K562 treated with DMSO at 1 percent for 4 hours (cell line): ENCODE results near the gene IPO11. TPM values are rescaled to one million over a fixed set of nuclear protein-coding genes. Genes with fewer than 3 reads are reported as not detected.

Experiments
- total RNA-seq: library from RNA; unstranded; fragments of 300-600 nt; gene quantifications from 2 replicates; pipeline ENCODE4 v1.2.3, GENCODE V29; 2022; ENCODE audit not compliant: insufficient read depth

IPO11 gene
- total RNA-seq = 20.5 and 22.7 TPM in 2 replicates

DNA sequence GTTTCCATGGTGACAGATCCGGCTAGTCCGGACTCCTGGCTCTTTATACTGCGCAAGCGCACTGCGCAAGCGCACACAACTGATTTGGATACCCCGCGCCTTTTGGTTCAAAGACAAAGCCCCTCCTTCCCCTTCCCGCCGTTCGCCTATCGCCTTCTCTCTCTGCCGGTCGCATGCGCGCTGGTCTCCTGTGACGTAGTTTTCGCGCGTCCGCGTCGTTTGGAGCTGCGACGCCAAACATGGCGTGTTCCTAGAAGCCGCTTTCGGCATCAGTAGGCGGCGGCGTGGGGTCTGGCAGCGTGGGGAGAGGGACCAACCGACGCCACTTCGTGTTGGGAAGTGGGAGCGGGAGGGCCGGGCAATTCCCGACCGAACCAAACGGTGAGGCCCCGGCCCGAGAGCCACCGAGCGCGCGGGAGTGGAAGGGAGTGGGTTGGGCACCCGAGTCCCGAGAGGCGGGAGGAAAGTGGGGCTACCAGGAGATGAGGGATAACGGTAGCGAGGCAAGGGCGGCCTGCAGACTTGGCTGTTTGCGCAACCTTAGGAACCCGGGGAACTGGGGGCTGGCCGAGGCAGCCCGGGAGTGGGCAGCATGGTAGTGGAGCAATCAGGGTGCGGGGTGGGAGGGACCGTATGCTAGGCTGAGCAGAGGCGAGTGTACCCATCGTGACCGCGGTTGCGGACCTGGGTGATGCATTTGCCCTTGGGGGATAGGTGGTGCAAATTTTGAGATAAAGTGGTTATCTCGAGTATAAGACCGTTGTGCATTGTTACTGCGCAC is at the start of gene IPO11:
TSS of gene IPO11 (plus strand) at position 215 of the 781 bp plus-strand sequence. CDS start 24,517 bp downstream, outside the sequence.

DNA sequence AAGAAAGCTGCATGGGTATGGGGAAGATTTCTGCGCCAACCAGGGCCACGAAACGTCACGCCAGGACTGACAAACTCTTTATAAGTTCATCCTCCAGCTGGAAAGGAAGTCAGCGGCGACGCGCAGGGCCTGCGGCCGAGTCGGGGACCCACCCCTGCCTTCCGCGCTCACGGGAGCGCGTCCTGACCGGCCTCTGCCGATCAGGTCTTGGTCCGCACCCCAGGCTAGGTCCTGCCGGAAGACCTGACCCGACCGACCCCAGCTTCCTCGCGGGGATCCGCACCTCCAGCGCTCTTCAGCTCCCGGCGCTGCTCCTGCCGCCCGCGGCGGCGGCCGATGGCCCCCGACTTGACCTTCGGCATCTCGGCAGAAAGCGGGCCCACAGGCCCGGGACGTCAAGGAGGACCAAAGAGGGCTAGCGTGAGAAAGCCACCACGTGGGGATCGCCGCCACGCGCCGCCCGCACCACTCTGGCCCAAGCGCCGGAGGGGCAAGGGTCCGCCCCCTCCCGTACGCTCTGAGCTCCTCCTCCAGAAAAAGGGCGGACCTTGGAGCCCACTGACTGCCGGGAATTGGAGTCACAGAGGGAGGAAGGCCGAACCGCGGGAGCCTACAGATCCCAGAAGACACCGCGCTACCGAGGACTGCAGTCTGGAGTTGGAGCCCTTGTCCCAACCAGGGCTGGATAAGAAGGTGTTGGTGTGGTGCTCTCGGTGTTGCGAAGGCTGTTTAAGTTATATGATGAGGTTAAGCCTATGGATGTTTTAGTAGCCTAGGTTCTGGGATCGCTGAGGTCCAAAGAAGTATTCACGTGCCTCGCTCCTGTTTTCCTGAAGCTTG is 8.9 kb upstream of the IPO11 start, which contains the start of gene DIMT1:
TSS of gene DIMT1 (minus strand) at position 495 of the 840 bp plus-strand sequence. CDS start at position 362, 133 bp downstream.

DNA sequence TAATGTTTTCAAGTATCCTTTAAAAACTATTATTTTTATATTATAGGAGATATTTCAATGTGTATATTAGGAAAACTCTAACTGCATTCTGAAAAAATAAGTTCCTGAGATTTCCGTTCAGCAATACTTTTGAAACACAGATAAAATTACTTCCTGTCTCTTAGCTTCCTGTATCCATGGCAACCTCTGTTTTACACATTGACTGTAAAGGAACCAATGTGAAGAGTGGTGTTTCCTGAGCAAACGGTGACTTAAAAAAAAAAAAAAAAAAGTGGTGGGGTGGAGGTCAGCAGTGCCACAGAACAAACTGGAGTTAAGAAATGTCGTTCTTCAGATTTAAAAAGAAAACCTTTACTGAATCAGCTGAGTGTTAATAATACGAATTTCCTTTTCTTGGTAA is 166.0 kb downstream of the IPO11 start, which contains the start of gene LRRC70:
TSS of gene LRRC70 (plus strand) at position 280 of the 400 bp plus-strand sequence. CDS start 620 bp downstream, outside the sequence.

Other genes with a start within 250 kb of the IPO11 start
- gene KIF2A, start 106.6 kb upstream of the IPO11 start, total RNA-seq = 33.8 and 36.4 TPM in 2 replicates
- gene DIMT1, start 8.9 kb upstream of the IPO11 start, total RNA-seq = 20.3 and 31.5 TPM in 2 replicates
- not detected in 2 replicates for gene LRRC70, start 166.1 kb downstream of the IPO11 start, total RNA-seq